OCI-LY7 (cell line): Measurements from ENCODE around the gene KRTAP5-10. TPM values are rescaled to one million over a fixed set of nuclear protein-coding genes. Genes with fewer than 3 reads are reported as not detected.
"Not testable (repeated sequence)": the region's sequence is repeated elsewhere in the genome, so short reads cannot be mapped to it uniquely, and the experiment has no call there.

Experiments
- BruUV-seq: library from RNA; stranded (reverse); fragments of 400-500 nt; replicated peaks from 2 replicates; lab custom pipeline; 2021; lab: Mats Ljungman, UMichigan
- CTCF ChIA-PET: fragments of 300-600 bp; sonication (Branson Sonifier 250); formaldehyde crosslinking; loops from one replicate; lab custom pipeline; 2022; ENCODE audit warnings: antibody characterized with exemption; ENCODE audit not compliant: unreplicated experiment; lab: Charles Lee
- POLR2A ChIA-PET: fragments of 300-600 bp; sonication (Branson Sonifier 250); formaldehyde crosslinking; loops from one replicate; lab custom pipeline; 2022; ENCODE audit warnings: antibody characterized with exemption; lab: Charles Lee
- DNase-seq: peaks from one replicate; pipeline ENCODE4 v3.0.0-alpha.2; 2015; ENCODE audit warnings: low spot score
- H2AFZ ChIP-seq: fragments of 200-600 bp; sonication (generic), shearing (Covaris generic); 2 replicates; pipeline ENCODE4 v1.6.1; 2014; ENCODE audit warnings: mild to moderate bottlenecking, antibody characterized with exemption, low read length, moderate library complexity
- H3K27ac ChIP-seq: fragments of 200-600 bp; sonication (generic); 2 replicates; pipeline ENCODE4 v1.5.1; 2014; ENCODE audit warnings: mixed run types, low read depth, mild to moderate bottlenecking, moderate library complexity, low read length, inconsistent platforms; ENCODE audit not compliant: poor library complexity, severe bottlenecking
- H3K36me3 ChIP-seq: fragments of 200-600 bp; sonication (generic); 2 replicates; pipeline ENCODE4 v1.6.1; 2014; ENCODE audit warnings: mild to moderate bottlenecking, antibody characterized with exemption, low read length, moderate library complexity, mixed read lengths; ENCODE audit not compliant: insufficient read depth
- H3K4me1 ChIP-seq: fragments of 200-600 bp; sonication (generic); 2 replicates; pipeline ENCODE4 v1.5.1; 2014; ENCODE audit warnings: mild to moderate bottlenecking, low read length; ENCODE audit not compliant: insufficient read depth, poor library complexity, severe bottlenecking
- H3K4me2 ChIP-seq: fragments of 200-600 bp; sonication (generic); 2 replicates; pipeline ENCODE4 v1.6.1; 2014; ENCODE audit warnings: mild to moderate bottlenecking, low read length
- H3K4me3 ChIP-seq: fragments of 200-600 bp; sonication (generic); 2 replicates; pipeline ENCODE4 v1.5.1; 2014; ENCODE audit warnings: mild to moderate bottlenecking, low read depth, low read length; ENCODE audit not compliant: poor library complexity, severe bottlenecking
- H3K79me2 ChIP-seq: fragments of 200-600 bp; sonication (generic); 2 replicates; pipeline ENCODE4 v1.6.1; 2016; ENCODE audit warnings: low read depth, mild to moderate bottlenecking, low read length, moderate library complexity, mixed read lengths; ENCODE audit not compliant: insufficient read depth
- H3K9me2 ChIP-seq: fragments of 200-600 bp; sonication (generic); 2 replicates; pipeline ENCODE4 v1.6.1; 2016; ENCODE audit warnings: mild to moderate bottlenecking, low read length, mixed read lengths; ENCODE audit not compliant: insufficient read depth
- H3K9me3 ChIP-seq: fragments of 200-600 bp; sonication (generic); 2 replicates; pipeline ENCODE4 v1.6.1; 2014; ENCODE audit warnings: mild to moderate bottlenecking, mixed run types, low read length, mixed read lengths
- H4K20me1 ChIP-seq: fragments of 200-600 bp; sonication (generic); 2 replicates; pipeline ENCODE4 v1.6.1; 2014; ENCODE audit warnings: mild to moderate bottlenecking, antibody characterized with exemption, low read length, moderate library complexity, mixed read lengths; ENCODE audit not compliant: insufficient read depth
- CTCF ChIP-seq: fragments of 200-600 bp; sonication (generic); conservative IDR thresholded peaks from 2 replicates; pipeline ENCODE4 v1.5.1; 2014; ENCODE audit warnings: mild to moderate bottlenecking, antibody characterized with exemption, low read length, moderate library complexity, mixed read lengths
- EZH2phosphoT487 ChIP-seq: fragments of 200-600 bp; sonication (generic); IDR thresholded peaks from 2 replicates; pipeline ENCODE4 v1.6.1; 2018; ENCODE audit warnings: low read depth, borderline replicate concordance, mild to moderate bottlenecking, mixed run types, antibody characterized with exemption, low read length, moderate library complexity, mixed read lengths
- intact Hi-C: fragments of 100-400 bp; cut with micrococcal nuclease; formaldehyde crosslinking; loops from one replicate; pipeline ENCODE4 v1.10.0; 2022; ENCODE audit not compliant: unreplicated experiment
- total RNA-seq, 2 experiments: library from RNA; depleted of rRNA in 1 of 2; stranded (reverse); fragments of >200 nt in 1 of 2; shearing (Covaris generic) in 1 of 2; gene quantifications; 2 replicates each; pipeline ENCODE4 v1.2.3, GENCODE V29; 2014 to 2022

The KRTAP5-10 gene
- total RNA-seq, 2 experiments from 2014 or later: not detected

GRCh38 chr11:71577469-71578004 is 12.2 kb downstream of the KRTAP5-10 start:
- intact Hi-C loops: no loop called here
- H2AFZ ChIP-seq: no peak overlapping the region

GRCh38 chr11:71579513-71579912 is 14.2 kb downstream of the KRTAP5-10 start:
- DNase-seq, BruUV-seq, H3K9me3 ChIP-seq, H4K20me1 ChIP-seq, POLR2A ChIA-PET, H3K27ac ChIP-seq, H3K79me2 ChIP-seq, H3K4me1 ChIP-seq, CTCF ChIA-PET, H2AFZ ChIP-seq, H3K36me3 ChIP-seq, intact Hi-C loops, H3K4me3 ChIP-seq, H3K4me2 ChIP-seq, H3K9me2 ChIP-seq: not testable (repeated sequence)

More at GRCh38 chr11:71577469-71578004, 12.2 kb downstream of the KRTAP5-10 start:
- no peaks in the 10 kb centered on the region for H3K79me2 ChIP-seq
- TF ChIP-seq CTCF (no peak), EZH2phosphoT487 (no peak)
- no peaks in the 10 kb centered on the region for H4K20me1 ChIP-seq
- H3K9me3 ChIP-seq: no peaks in the 10 kb centered on the region
- H3K4me2 ChIP-seq: no peak overlapping the region
- no TSS peak for BruUV-seq
- H3K9me2 ChIP-seq: no peaks in the 10 kb centered on the region
- ChIA-PET POLR2A (no interaction called here), CTCF (no interaction called here)
- DNase-seq: no peak
- H3K4me1 ChIP-seq: no peaks in the 10 kb centered on the region
- H3K36me3 ChIP-seq: no peaks in the 10 kb centered on the region
- H3K27ac ChIP-seq: no peak overlapping the region
- no peak overlapping the region for H3K4me3 ChIP-seq

- no peak overlapping the region for H2AFZ ChIP-seq
- no peaks in the 10 kb centered on the region for H3K36me3 ChIP-seq
- H3K27ac ChIP-seq: no peak overlapping the region
- CTCF ChIA-PET: no interaction called here
- H3K9me2 ChIP-seq: no peaks in the 10 kb centered on the region
- BruUV-seq: no TSS peak
- POLR2A ChIA-PET: no interaction called here
- H3K79me2 ChIP-seq: no peaks in the 10 kb centered on the region
- intact Hi-C loops: no loop called here
- H3K4me2 ChIP-seq: no peak overlapping the region
- peak; percentile 61 for DNase-seq
- TF ChIP-seq CTCF (peak; percentile 81), EZH2phosphoT487 (no peak)
- H3K4me1 ChIP-seq: no peaks in the 10 kb centered on the region
- H3K4me3 ChIP-seq: no peak overlapping the region
- no peaks in the 10 kb centered on the region for H4K20me1 ChIP-seq
- no peaks in the 10 kb centered on the region for H3K9me3 ChIP-seq
Measured at GRCh38 chr11:71580057-71581003, 15.0 kb downstream of the KRTAP5-10 start.
